Esophagus muscularis mucosa (tissue), 4 donors: Measurements from ENCODE around the gene SH3PXD2A.

Source experiments
- EP300 ChIP-seq: sonication (generic); formaldehyde crosslinking; IDR thresholded peaks from one replicate; pipeline ENCODE4 v1.6.1; 2017; ENCODE audit warnings: antibody characterized with exemption
- POLR2A ChIP-seq: fragments of 450-650 bp; IDR thresholded peaks from one replicate; pipeline ENCODE4 v1.6.1; 2017; ENCODE audit warnings: antibody characterized with exemption, moderate library complexity, mild to moderate bottlenecking, low read depth
- TF ChIP-seq, protein P1 (sequence below), 3 experiments: fragments of 200-600 bp in 2 of 3; fragments of 450-650 bp in 1 of 3; sonication (generic) in 2 of 3; IDR thresholded peaks; one replicate each; pipeline ENCODE4 v1.5.1; 2017 to 2019; ENCODE audit warnings: antibody characterized with exemption in 3 of 3, mild to moderate bottlenecking in 2 of 3, moderate library complexity in 1 of 3

DNA sequence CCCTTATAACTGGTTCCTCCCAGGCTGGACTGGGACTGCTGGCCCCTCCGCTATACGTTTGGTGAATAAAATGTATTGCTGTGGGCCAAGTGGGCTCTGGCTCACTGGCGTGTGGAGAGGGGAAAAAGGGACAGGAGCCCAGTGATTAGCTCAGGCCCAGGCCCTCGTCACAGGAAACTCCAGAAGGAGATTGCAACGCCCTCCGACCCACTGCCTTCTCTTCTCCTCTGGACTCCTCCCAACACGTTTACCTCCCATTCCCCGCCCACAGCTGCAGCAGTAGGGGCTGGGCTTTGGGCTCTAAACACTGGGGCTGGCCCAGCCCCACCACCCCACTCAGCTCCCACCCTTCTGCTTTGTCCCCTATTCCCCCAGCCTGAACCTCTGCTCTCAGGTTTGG lies 188.0 kb downstream of the SH3PXD2A start:
- TF ChIP-seq, protein P1, sequence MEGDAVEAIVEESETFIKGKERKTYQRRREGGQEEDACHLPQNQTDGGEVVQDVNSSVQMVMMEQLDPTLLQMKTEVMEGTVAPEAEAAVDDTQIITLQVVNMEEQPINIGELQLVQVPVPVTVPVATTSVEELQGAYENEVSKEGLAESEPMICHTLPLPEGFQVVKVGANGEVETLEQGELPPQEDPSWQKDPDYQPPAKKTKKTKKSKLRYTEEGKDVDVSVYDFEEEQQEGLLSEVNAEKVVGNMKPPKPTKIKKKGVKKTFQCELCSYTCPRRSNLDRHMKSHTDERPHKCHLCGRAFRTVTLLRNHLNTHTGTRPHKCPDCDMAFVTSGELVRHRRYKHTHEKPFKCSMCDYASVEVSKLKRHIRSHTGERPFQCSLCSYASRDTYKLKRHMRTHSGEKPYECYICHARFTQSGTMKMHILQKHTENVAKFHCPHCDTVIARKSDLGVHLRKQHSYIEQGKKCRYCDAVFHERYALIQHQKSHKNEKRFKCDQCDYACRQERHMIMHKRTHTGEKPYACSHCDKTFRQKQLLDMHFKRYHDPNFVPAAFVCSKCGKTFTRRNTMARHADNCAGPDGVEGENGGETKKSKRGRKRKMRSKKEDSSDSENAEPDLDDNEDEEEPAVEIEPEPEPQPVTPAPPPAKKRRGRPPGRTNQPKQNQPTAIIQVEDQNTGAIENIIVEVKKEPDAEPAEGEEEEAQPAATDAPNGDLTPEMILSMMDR (IDR thresholded peaks at IDR 0.05): no peak
- no peak for TF ChIP-seq EP300
- no peak for TF ChIP-seq POLR2A
